ENCODE data around the gene SLC16A6.
"Not testable (repeated sequence)": the region's sequence is repeated elsewhere in the genome, so short reads cannot be mapped to it uniquely, and the experiment has no call there.

- not testable (repeated sequence) for TF ChIP-seq CTCF (conservative IDR thresholded peaks at IDR 0.05); EZH2 (IDR thresholded peaks at IDR 0.05; ENCODE audit: low read depth)
These were observed 17.6 kb upstream of the SLC16A6 start for GRCh38 chr17:68308486-68308885.

Data from PC-9 (cell line).